HCT116 (cell line): ENCODE data around the gene DMPK. TPM values are rescaled to one million over a fixed set of nuclear protein-coding genes. Genes with fewer than 3 reads are reported as not detected.

Source experiments
- ATAC-seq: fragments of 200-7000 bp; cut with Tn5 transposase; 2 replicates; pipeline ENCODE4 v1.9.1; 2020; ENCODE audit warnings: mild to moderate bottlenecking, moderate library complexity
- BruUV-seq: library from RNA; stranded (reverse); fragments of 400-500 nt; replicated peaks from 2 replicates; lab custom pipeline; 2021; lab: Mats Ljungman, UMichigan
- CTCF ChIA-PET: fragments of 300-600 bp; sonication (Branson Sonifier 250); formaldehyde crosslinking; loops from one replicate; lab custom pipeline; 2021; ENCODE audit warnings: antibody characterized with exemption; lab: Charles Lee
- POLR2A ChIA-PET: fragments of 300-600, 350-600 bp; sonication (Branson Sonifier 250); formaldehyde crosslinking; loops from one replicate; lab custom pipeline; 2021; ENCODE audit warnings: antibody characterized with exemption; lab: Charles Lee
- RAD21 ChIA-PET, 2 experiments: fragments of 300-600 bp; sonication (Branson Sonifier 250); formaldehyde crosslinking; loops; one replicate each; lab custom pipeline; 2023; ENCODE audit warnings: low total read pairs in 2 of 2; ENCODE audit not compliant: uncharacterized antibody in 2 of 2, unreplicated experiment in 2 of 2, low non-redundant PET in 1 of 2; lab: Charles Lee
- DNase-seq: peaks from one replicate; pipeline ENCODE4 v3.0.0-alpha.2; 2010; ENCODE audit warnings: low read depth, low spot score
- H2AFZ ChIP-seq: fragments of 200-600 bp; shearing (Covaris generic), sonication (generic); 2 replicates; pipeline ENCODE4 v1.6.1; 2017; ENCODE audit warnings: low read depth, mixed run types, mixed read lengths, antibody characterized with exemption, low read length; ENCODE audit not compliant: poor library complexity, severe bottlenecking
- H3K27ac ChIP-seq: 2 replicates; pipeline ENCODE4 v1.5.1; 2012; ENCODE audit warnings: low read depth, low read length
- H3K27me3 ChIP-seq: fragments of 200-600 bp; sonication (generic); 2 replicates; pipeline ENCODE4 v1.6.1; 2016; ENCODE audit warnings: mixed run types, low read length, mixed read lengths; ENCODE audit not compliant: insufficient read depth
- H3K36me3 ChIP-seq, 2 experiments: fragments of 200-500 bp in 1 of 2; fragments of 200-600 bp in 1 of 2; sonication (Bioruptor generic) in 1 of 2; sonication (generic) in 1 of 2; 2 replicates each; pipeline versions ENCODE4 v1.5.1 to v1.6.1; 2014 to 2016; ENCODE audit warnings: low read length in 2 of 2, inconsistent platforms in 1 of 2, mixed read lengths in 1 of 2, mixed run types in 1 of 2; ENCODE audit not compliant: insufficient read depth in 2 of 2, control insufficient read depth in 1 of 2
- H3K4me1 ChIP-seq, 2 experiments: fragments of 200-600 bp in 1 of 2; sonication (generic) in 1 of 2; 2 replicates each; pipeline versions ENCODE4 v1.5.1 to v1.6.1; 2012 to 2017; ENCODE audit warnings: low read length in 2 of 2, inconsistent platforms in 1 of 2, mild to moderate bottlenecking in 1 of 2, mixed read lengths in 1 of 2, mixed run types in 1 of 2, moderate library complexity in 1 of 2; ENCODE audit not compliant: insufficient read depth in 2 of 2, control insufficient read depth in 1 of 2
- H3K4me2 ChIP-seq: fragments of 200-600 bp; sonication (generic); 2 replicates; pipeline ENCODE4 v1.6.1; 2017; ENCODE audit warnings: mixed run types, low read length, mixed read lengths
- H3K4me3 ChIP-seq, 2 experiments: fragments of 200-600 bp in 1 of 2; sonication (generic) in 1 of 2; replicated peaks in 1 of 2; 2 replicates each; pipeline ENCODE4 v1.5.1; 2011 to 2016; ENCODE audit warnings: low read length in 2 of 2, control low read depth in 1 of 2, low read depth in 1 of 2, mild to moderate bottlenecking in 1 of 2, mixed read lengths in 1 of 2, mixed run types in 1 of 2
- H3K79me2 ChIP-seq: fragments of 200-600 bp; sonication (generic); 2 replicates; pipeline ENCODE4 v1.6.1; 2017; ENCODE audit warnings: mild to moderate bottlenecking, mixed run types, low read length, moderate library complexity, mixed read lengths; ENCODE audit not compliant: insufficient read depth
- H3K9ac ChIP-seq: fragments of 200-600 bp; sonication (generic); 2 replicates; pipeline ENCODE4 v1.6.1; 2016; ENCODE audit warnings: low read length, mixed read lengths
- H3K9me2 ChIP-seq: fragments of 200-600 bp; sonication (generic), shearing (Covaris generic); 2 replicates; pipeline ENCODE4 v1.6.1; 2017; ENCODE audit warnings: mixed run types, mild to moderate bottlenecking, moderate library complexity; ENCODE audit not compliant: insufficient read depth
- H3K9me3 ChIP-seq, 2 experiments: fragments of 200-500 bp in 1 of 2; fragments of 200-600 bp in 1 of 2; sonication (Bioruptor generic) in 1 of 2; sonication (generic) in 1 of 2; 2 replicates each; pipeline ENCODE4 v1.6.1; 2014 to 2017; ENCODE audit warnings: low read length in 2 of 2, mixed read lengths in 2 of 2, inconsistent platforms in 1 of 2, low read depth in 1 of 2, mild to moderate bottlenecking in 1 of 2, mixed run types in 1 of 2, moderate library complexity in 1 of 2; ENCODE audit not compliant: control insufficient read depth in 1 of 2, insufficient read depth in 1 of 2
- H4K20me1 ChIP-seq: fragments of 200-600 bp; sonication (generic), shearing (Covaris generic); 2 replicates; pipeline ENCODE4 v1.6.1; 2017; ENCODE audit warnings: mixed run types, mild to moderate bottlenecking, moderate library complexity; ENCODE audit not compliant: insufficient read depth
- ATF3 ChIP-seq: IDR thresholded peaks from 2 replicates; pipeline ENCODE4 v1.6.1; 2012
- CBX3 ChIP-seq: IDR thresholded peaks from 2 replicates; pipeline ENCODE4 v1.6.1; 2012; ENCODE audit warnings: low read depth
- CTCF ChIP-seq, 3 experiments: fragments of 200-600 bp in 1 of 3; sonication (generic) in 1 of 3; IDR thresholded peaks in 2 of 3; conservative IDR thresholded peaks in 1 of 3; 2 replicates each; pipeline ENCODE4 v1.5.1; 2012 to 2017; ENCODE audit warnings: low read depth in 2 of 3, low read length in 2 of 3, antibody characterized with exemption in 1 of 3, borderline replicate concordance in 1 of 3, control low read depth in 1 of 3, mild to moderate bottlenecking in 1 of 3, mixed read lengths in 1 of 3, mixed run types in 1 of 3, moderate library complexity in 1 of 3; ENCODE audit not compliant: insufficient read depth in 1 of 3
- EGR1 ChIP-seq: IDR thresholded peaks from 2 replicates; pipeline ENCODE4 v1.6.1; 2012; ENCODE audit warnings: low read depth
- ELF1 ChIP-seq: IDR thresholded peaks from 2 replicates; pipeline ENCODE4 v1.6.1; 2012; ENCODE audit warnings: low read depth, borderline replicate concordance
- EZH2 ChIP-seq: fragments of 200-600 bp; sonication (generic); IDR thresholded peaks from 2 replicates; pipeline ENCODE4 v1.6.1; 2017; ENCODE audit warnings: antibody characterized with exemption, mixed run types
- EZH2phosphoT487 ChIP-seq: fragments of 200-600 bp; IDR thresholded peaks from 2 replicates; pipeline ENCODE4 v1.6.1; 2018; ENCODE audit warnings: antibody characterized with exemption, borderline replicate concordance
- FOSL1 ChIP-seq: IDR thresholded peaks from 2 replicates; pipeline ENCODE4 v1.6.1; 2012; ENCODE audit warnings: low read depth
- JUND ChIP-seq: IDR thresholded peaks from 2 replicates; pipeline ENCODE4 v1.6.1; 2012
- MAX ChIP-seq: IDR thresholded peaks from 2 replicates; pipeline ENCODE4 v1.6.1; 2012
- POLR2AphosphoS5 ChIP-seq: IDR thresholded peaks from 2 replicates; pipeline ENCODE4 v1.6.1; 2011; ENCODE audit warnings: mild to moderate bottlenecking, low read depth, low read length, moderate library complexity
- REST ChIP-seq: IDR thresholded peaks from 2 replicates; pipeline ENCODE4 v1.6.1; 2012; ENCODE audit warnings: low read depth
- SIN3A ChIP-seq: IDR thresholded peaks from 2 replicates; pipeline ENCODE4 v1.6.1; 2012; ENCODE audit warnings: low read depth
- SP1 ChIP-seq: IDR thresholded peaks from 2 replicates; pipeline ENCODE4 v1.6.1; 2012; ENCODE audit warnings: low read depth
- SRF ChIP-seq: IDR thresholded peaks from 2 replicates; pipeline ENCODE4 v1.6.1; 2012; ENCODE audit warnings: low read depth
- TCF7L2 ChIP-seq: IDR thresholded peaks from 2 replicates; pipeline ENCODE4 v1.7.0; 2011; ENCODE audit warnings: borderline replicate concordance, inconsistent platforms; ENCODE audit not compliant: insufficient read depth, insufficient read length; ENCODE audit errors: extremely low read depth
- YY1 ChIP-seq: IDR thresholded peaks from 2 replicates; pipeline ENCODE4 v1.6.1; 2011; ENCODE audit warnings: low read length, low read depth, moderate library complexity, mild to moderate bottlenecking; ENCODE audit not compliant: insufficient replicate concordance; ENCODE audit errors: extremely low read depth
- ZFX ChIP-seq: fragments of 450-650 bp; IDR thresholded peaks from 2 replicates; pipeline ENCODE4 v1.6.1; 2017
- ZNF274 ChIP-seq: fragments of 200-500 bp; sonication (Bioruptor generic); IDR thresholded peaks from 2 replicates; pipeline ENCODE4 v1.6.1; 2014; ENCODE audit warnings: mild to moderate bottlenecking, low read depth, low read length, inconsistent platforms
- intact Hi-C: fragments of 100-400 bp; cut with micrococcal nuclease; formaldehyde crosslinking; loops from 2 replicates; pipeline ENCODE4 v1.10.0; 2022
- total RNA-seq: library from RNA; stranded (reverse); gene quantifications from one replicate; pipeline ENCODE4 v1.2.1, GENCODE V29; 2021; ENCODE audit not compliant: unreplicated experiment

DMPK gene
- total RNA-seq, 1 experiment from 2014 or later = 52.5 TPM

GRCh38 chr19:45804140-45804958 lies 22.1 kb upstream of the DMPK start:
- POLR2A ChIA-PET = no interaction called here

More at GRCh38 chr19:45804140-45804958, 22.1 kb upstream of the DMPK start:
- Histone ChIP-seq H3K4me3 (no peak overlapping the region), H3K4me2 (no peak overlapping the region), H3K79me2 (no peaks in the 10 kb centered on the region), H3K27ac (no peak overlapping the region), H2AFZ (no peak overlapping the region), H3K9me2 (no peaks in the 10 kb centered on the region), H4K20me1 (no peaks in the 10 kb centered on the region), H3K27me3 (no peaks in the 10 kb centered on the region), H3K4me1 (peaks cover 0 to 15% of the 10 kb centered on the region in 2 experiments; a peak in 2 of 4 replicates), H3K36me3 (no peaks in the 10 kb centered on the region), H3K9ac (no peak overlapping the region), H3K9me3 (no peaks in the 10 kb centered on the region)
- intact Hi-C loops = no loop called here
- TF ChIP-seq ELF1 (no peak), POLR2AphosphoS5 (no peak), EZH2phosphoT487 (no peak), SRF (no peak), CBX3 (no peak), EGR1 (no peak), CTCF (IDR thresholded peaks at IDR 0.05 in 2 of 3, conservative IDR thresholded peaks at IDR 0.05 in 1 of 3; ENCODE audit: borderline replicate concordance in 1 of 3, insufficient read depth in 1 of 3, low read depth in 2 of 3, low read length in 2 of 3) (no peak), MAX (no peak), TCF7L2 (no peak), JUND (no peak), SIN3A (no peak), ATF3 (no peak), ZNF274 (no peak), FOSL1 (no peak), EZH2 (no peak), YY1 (no peak), SP1 (no peak), ZFX (no peak), REST (no peak)
- no peak for ATAC-seq
- ChIA-PET CTCF (interaction anchor here (0.9 to 4.2 kb wide), 2 partner anchors 12 to 34 kb away, joined by 3 to 21 read pairs; no protein-coding TSS in a partner anchor), RAD21 (no interaction called here)
- BruUV-seq = no TSS peak
- no peak for DNase-seq
